HCT116 (cell line): ENCODE measurements around the gene GRIK4.

Experiments
- TF ChIP-seq, protein P1 (sequence below): IDR thresholded peaks from 2 replicates; pipeline ENCODE4 v1.6.1; 2011; ENCODE audit warnings: mild to moderate bottlenecking, low read length, moderate library complexity; ENCODE audit not compliant: insufficient replicate concordance; ENCODE audit errors: extremely low read depth
- TF ChIP-seq, protein P2 (sequence below), 3 experiments: fragments of 200-600 bp in 1 of 3; sonication (generic) in 1 of 3; IDR thresholded peaks in 2 of 3; conservative IDR thresholded peaks in 1 of 3; 2 replicates each; pipeline ENCODE4 v1.5.1; 2012 to 2017; ENCODE audit warnings: low read depth in 2 of 3, low read length in 2 of 3, antibody characterized with exemption in 1 of 3, borderline replicate concordance in 1 of 3, control low read depth in 1 of 3, mild to moderate bottlenecking in 1 of 3, mixed read lengths in 1 of 3, mixed run types in 1 of 3, moderate library complexity in 1 of 3; ENCODE audit not compliant: insufficient read depth in 1 of 3

DNA sequence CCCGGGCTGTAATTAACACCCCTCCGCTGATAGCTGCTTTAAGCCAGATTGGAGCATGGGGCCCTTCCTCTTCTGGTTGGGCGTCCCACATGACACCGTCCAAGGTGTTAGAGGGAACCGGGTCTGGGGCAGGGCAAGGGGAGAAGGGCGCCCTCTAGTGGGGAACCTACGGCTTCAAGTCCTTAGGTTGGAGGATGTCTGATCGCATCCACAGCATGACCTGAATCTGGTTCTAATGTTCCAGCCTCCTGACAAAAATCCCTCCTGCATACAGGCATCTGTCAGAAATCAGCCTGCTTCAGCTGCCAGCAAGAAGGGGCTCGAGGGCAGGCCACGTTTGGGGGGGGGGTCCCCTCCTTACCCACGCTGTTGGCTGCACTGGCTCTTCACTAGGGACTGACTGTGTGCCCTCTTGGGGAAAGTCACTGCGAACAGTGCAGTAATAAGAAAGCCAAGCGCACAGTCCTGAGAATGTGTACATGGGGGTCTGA lies 418.2 kb downstream of the GRIK4 start:
- TF ChIP-seq, protein P1, sequence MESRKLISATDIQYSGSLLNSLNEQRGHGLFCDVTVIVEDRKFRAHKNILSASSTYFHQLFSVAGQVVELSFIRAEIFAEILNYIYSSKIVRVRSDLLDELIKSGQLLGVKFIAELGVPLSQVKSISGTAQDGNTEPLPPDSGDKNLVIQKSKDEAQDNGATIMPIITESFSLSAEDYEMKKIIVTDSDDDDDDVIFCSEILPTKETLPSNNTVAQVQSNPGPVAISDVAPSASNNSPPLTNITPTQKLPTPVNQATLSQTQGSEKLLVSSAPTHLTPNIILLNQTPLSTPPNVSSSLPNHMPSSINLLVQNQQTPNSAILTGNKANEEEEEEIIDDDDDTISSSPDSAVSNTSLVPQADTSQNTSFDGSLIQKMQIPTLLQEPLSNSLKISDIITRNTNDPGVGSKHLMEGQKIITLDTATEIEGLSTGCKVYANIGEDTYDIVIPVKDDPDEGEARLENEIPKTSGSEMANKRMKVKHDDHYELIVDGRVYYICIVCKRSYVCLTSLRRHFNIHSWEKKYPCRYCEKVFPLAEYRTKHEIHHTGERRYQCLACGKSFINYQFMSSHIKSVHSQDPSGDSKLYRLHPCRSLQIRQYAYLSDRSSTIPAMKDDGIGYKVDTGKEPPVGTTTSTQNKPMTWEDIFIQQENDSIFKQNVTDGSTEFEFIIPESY: no peak
- TF ChIP-seq, protein P2, sequence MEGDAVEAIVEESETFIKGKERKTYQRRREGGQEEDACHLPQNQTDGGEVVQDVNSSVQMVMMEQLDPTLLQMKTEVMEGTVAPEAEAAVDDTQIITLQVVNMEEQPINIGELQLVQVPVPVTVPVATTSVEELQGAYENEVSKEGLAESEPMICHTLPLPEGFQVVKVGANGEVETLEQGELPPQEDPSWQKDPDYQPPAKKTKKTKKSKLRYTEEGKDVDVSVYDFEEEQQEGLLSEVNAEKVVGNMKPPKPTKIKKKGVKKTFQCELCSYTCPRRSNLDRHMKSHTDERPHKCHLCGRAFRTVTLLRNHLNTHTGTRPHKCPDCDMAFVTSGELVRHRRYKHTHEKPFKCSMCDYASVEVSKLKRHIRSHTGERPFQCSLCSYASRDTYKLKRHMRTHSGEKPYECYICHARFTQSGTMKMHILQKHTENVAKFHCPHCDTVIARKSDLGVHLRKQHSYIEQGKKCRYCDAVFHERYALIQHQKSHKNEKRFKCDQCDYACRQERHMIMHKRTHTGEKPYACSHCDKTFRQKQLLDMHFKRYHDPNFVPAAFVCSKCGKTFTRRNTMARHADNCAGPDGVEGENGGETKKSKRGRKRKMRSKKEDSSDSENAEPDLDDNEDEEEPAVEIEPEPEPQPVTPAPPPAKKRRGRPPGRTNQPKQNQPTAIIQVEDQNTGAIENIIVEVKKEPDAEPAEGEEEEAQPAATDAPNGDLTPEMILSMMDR (IDR thresholded peaks at IDR 0.05 in 2 of 3, conservative IDR thresholded peaks at IDR 0.05 in 1 of 3; ENCODE audit: borderline replicate concordance in 1 of 3, insufficient read depth in 1 of 3, low read depth in 2 of 3, low read length in 2 of 3): peak; percentile 69 to 87 (median 87)
